HG02885 (cell line): ENCODE measurements around the gene SEMA4C.

Source experiments
- ATAC-seq: cut with Tn5 transposase; IDR thresholded peaks from one replicate; pipeline ENCODE4 v1.9.1; 2021; ENCODE audit warnings: mild to moderate bottlenecking; ENCODE audit not compliant: unreplicated experiment, poor library complexity

SEMA4C gene

DNA sequence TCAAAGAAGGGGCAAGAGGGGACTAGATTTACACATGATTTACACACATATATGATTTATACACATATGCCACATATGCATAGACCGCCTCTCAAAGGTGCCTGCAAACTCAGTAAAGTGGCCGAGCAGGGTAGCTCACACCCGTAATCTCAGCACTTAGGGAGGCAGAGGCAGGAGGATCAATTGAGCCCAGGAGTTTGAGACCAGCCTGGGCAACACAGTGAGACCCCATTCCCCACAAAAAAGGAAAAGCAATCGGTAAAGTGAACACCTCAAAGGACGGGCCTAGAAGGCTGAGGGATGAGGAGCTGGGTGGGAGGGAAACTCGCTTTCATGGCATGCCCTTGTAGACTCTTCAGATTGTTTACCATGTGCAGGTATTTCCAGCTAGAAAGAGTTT, 17.2 kb downstream of the SEMA4C start:
- no peak for ATAC-seq

DNA sequence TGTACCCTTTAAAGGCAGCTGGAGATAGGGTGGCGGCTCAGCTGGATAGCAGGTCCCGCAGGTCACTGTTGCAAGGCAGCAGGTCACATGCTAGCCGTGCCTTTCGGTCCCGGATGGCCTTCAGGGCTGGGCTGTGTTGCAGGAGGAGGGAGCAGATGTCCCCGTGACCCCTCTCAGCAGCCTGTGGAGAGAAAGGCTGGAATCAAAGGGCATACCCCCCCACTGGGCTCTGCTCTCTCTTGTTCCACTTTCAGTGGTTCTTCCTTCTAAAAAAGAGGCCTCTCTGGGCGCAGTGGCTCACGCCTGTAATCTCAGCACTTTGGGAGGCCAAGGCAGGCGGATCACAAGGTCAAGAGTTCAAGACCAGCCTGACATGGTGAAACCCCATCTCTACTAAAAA, 21.6 kb downstream of the SEMA4C start:
- no peak for ATAC-seq

DNA sequence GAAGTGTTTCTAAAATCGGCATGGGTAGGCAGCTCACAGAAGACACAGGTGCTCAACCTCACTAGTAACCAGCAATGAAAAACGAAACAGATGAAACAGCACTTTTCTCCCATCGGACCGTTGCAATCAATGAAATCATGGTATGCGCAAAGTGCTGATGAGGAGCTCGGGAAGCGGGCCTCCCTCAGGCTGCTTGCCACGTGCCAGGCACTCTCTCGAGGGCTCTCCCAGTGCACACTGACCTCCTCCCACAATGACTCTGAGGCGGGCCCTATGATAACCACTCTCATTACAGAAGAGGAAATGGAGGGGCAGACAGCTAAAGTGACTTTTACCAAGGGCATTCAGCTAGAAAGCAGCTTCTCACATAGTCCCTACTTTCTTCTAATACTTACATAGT, 22.3 kb downstream of the SEMA4C start:
- ATAC-seq = no peak

DNA sequence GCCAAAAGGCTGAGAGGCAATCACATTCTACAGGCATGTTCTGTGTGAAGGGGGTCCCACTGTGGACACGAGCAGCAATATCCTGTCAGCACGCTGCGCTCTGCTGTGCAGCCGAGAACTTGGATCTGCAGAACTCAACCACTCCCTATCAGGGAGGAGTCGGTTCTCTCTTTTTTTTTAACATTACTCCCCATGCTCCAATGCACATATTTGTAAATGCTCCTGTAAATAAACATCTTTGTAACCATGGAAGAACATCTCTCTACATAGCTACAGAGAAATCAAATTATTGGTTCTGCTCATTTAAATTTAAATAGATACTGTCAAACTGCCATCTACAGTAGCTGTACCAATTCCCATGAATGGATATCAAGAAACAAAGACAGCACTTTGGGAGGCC, 23.1 kb downstream of the SEMA4C start:
- ATAC-seq = no peak

DNA sequence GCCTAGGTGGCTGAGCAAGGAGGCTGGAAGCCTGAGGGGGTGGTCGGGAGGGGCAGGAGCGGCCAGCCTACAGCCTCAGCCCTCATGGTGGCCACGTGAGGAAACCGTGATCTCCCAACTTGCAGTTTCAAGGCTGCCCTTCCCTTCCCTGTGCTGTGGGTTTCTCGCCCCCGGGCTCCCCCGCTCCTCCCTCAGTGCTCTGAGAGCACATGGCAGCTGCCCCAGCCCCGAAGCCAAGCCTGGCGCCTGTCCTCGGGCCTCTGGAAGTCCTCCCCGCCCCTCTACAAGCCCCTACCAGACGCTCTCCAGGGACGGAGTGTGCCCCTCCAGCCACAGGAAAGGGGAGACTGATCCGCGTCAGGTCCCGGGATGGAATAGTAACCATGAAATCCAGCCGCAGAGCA, 25.5 kb downstream of the SEMA4C start:
- no peak for ATAC-seq

DNA sequence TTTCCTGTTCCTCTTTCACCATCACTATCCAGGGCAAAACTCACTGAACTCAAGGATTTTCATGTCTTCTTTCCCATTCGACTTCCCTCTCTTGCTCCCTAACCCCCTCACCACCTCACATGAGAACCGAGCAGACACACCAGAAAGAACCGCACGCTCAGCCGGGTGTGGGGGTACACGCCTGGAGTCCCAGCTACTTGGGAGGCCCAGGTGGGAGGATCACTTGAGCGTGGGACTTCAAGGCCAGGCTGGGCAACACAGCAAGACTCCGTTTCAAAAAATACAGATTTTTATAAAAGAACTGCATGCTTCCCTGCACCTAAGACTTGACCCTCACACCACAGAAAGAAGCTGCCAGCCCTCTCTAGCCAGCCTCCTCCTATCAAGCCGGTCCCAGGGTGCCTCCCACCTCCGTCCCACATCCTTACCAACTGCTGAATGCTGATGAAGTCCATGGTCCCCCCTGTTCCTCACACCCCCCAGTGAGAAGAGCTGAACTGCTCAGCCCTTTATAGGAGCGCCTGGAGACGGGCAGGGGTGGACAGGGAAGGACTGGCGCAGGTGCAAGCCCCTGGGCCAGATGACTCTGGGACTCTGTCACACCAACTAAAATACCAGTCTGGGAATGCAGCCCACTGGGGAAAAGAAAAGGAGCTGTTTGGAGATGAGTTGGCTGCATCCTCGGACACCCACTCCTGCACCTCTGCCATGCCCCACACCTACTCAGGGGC, 26.2 kb downstream of the SEMA4C start, which contains the start of gene ANKRD23:
Gene ANKRD23, minus strand, starts transcription at position 484 of the 731 bp plus-strand sequence. Its CDS starts 29 bp downstream, at position 455.
- no peak for ATAC-seq

DNA sequence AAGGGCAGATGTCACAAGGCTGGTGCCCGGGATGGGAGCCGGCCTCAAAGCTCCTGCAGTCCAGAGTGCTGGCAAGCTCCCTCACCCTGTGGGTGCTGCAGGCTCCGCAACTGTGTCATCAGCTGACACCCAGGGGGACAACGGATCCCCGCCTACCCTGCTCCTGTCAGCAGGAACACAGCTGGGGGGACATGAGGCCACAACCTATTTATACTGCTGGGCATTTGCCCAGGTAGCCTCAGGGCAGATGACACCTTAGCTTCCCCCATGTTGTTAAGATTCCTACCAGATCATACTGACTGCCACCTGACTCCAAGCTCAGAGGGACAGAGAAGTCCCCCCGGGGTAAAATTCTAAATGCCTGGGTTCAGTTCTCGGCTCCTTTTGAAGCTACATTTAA, 27.3 kb downstream of the SEMA4C start:
- ATAC-seq = no peak

DNA sequence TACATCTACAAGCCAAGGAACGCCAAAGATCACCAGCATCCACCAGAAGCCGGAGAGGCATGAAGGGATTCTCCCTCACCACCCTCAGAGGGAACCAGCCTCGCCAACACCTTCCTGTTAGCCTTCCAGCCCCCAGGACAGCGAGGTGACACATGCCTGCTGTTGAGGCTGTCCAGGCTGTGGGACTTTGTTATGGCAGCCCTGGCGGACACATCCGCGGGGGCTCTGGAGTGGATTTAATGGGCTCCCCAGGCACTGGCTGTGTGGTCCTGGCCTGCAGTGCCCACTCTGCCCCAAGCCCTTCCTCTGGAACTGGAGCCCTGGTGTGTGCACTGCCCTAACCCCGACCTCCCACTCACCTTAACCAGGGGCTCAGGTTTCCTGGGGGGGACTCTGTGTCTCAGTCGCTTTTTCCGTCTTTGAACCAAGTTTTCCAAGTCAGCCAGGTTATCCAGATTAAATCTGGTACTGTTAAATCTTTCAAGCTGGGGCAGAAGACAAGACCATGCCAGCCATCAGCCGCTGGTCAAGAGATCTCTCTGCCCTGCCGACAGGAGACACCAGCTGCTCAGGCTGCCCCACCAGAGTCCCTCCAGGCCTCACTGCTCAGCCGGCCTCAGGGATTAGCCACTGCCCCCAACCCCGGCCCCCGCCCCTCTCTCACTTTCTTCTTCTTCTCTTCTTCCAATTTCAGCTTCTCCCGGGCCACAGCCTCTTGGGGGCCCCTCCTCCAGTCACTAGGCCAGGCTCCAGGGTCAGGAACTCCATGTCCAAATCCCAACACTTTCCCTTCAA, 28.0 kb downstream of the SEMA4C start:
- ATAC-seq = no peak

DNA sequence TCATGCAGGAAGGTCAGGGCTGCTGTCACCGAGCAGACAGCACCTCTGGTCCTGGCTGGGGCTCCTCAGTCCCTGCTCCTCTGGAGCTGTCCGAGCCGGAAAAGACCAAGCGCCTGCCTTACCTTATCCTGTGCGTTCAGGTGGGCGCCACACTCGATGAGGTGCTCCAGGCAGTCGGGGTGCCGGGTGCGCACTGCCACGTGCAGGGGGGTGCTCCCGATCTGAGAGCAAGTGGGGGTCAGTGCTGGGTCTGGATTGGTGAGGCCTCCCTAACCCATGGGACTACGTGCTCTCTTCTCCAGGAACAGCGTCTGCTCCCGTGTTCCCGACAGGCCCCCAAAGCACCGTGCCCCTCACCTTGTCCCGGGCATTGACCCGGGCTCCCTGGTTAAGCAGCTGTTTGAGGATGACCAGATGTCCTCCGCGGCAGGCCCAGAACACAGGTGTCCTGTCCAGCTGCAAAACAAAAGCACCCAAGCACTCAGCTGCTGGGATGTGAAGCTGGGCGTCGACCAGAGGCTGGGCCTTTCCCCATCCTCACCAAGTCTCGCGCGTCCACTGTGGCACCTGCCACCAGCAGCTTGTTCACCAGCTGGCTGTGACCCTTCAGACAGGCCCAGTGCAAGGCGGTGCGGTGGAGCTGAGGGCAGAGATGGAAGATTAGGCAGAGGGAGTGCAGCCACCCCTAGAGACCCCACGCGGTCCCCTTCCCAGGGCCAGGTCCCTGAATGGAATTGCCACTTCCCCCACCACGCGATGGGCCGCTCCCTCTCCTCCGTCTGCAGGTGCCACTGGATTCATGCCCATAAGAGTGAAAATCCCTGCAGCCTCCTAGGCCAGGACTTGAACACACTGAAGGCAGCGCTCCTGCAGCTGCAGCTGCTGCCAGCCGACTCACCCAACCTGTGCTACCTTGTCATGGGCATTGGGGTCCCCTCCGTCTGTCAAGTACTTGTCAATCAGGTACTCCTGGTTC, 29.7 kb downstream of the SEMA4C start:
- no peak for ATAC-seq

DNA sequence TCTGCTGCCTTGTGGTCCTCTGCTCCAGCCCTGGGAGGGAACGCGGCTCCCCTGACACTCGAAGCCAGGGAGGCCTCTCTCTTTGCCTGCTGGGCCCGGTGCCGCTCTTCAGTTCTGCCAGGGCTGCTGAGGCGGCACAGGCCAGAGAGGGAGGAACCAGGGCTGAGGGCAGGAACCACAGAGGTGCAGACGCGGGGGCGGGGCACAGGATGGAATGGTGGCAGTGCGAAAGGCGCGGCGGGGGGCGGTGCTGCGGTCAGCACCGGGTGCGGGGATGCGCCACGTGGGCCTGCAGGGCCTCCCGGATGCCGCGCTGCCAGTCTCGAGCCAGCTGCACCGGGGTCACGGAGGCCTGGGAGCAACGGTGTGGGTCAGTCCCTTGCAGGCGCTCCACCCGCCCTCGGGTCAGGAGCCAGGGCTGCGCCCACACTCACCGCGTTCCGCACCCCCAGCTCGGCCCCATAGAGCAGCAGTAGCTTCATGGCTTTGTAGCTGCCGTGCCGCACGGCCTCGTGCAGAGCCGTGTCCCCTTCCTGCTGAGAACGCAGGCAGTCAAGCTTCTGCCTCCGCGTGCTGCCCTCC, 30.5 kb downstream of the SEMA4C start:
- ATAC-seq = no peak

DNA sequence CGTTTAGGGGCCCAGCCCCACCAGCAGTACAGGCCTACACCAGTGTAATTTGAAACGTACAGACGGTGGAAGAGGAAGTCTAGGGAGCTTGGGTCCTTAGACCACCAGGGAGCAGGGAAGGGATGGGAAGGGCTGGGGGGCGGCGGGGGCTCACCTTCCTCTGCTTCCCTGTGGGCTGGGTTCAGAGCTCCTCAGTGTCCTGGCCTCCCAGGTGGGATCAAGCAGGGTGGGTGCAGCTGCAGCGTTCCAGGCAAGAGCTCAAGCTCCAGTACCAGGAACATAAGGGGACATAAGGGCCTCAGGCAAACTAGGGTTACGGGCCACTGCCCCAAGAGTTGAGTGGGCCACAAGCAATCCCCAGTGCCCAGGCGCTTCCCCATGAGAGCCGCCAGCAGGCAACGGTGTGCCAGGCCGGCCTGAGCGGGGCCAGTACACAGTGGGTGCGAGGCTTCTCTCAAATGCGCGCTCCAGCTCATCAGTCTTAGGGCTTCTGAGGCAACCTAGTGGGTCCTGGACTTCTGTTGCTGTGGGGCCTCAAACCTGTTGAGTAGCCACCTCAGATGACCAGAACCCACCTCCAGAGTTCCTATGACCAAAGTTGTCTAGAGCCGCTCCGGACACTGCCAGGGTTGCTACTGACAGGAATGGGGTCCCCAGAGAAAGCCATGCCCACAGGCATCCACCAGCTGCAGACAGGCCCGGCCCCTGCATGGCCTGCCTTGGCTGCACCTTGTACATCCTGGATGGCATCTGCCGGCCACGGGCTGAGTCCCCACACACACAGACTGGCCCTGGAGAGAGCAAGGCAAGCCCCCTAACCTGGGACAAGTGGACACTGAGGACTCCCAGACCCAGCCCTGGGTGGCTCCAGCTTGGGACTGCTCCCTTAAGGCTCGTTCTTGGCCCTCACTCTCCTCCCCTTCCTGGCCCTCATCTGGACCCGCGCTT, 31.3 kb downstream of the SEMA4C start:
- ATAC-seq = no peak

DNA sequence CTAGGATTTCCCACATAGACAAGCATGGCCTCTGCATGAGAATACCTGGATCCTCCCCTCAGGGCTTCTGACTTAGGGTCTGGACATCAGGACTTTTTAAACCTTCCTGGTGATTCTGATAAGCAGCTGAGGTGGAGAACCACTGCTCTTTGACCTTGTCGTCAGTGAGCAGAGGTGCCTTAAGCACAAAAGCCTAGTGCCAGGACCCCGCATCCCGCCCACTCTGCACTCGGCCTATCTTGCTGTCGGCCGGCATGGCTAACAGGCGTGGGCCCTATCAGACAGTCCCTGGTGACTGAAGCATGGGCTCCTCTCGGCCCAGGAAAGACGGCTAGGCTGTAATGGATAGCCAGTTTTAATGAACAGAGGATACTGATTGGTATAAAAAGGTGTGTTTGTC, 32.3 kb downstream of the SEMA4C start:
- ATAC-seq = no peak

DNA sequence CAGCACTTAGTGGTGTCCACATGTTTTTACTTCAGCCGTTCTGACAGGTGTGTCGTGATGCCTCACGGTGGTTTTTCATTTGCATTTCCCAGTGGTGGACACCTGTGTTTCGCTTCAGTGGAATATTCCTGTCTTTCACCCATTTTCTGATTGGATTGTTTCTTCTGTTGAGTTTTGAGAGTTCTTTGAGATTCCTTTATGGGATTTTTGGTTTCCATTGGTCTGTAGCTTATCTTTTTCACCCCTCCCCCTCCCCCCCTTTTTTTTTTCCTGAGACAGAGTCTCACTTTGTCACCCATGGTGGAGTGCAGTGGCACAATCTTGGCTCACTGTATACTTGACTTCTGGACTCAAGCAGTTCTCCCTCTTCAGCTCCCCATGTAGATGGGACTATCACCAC, 34.0 kb downstream of the SEMA4C start:
- ATAC-seq = no peak

DNA sequence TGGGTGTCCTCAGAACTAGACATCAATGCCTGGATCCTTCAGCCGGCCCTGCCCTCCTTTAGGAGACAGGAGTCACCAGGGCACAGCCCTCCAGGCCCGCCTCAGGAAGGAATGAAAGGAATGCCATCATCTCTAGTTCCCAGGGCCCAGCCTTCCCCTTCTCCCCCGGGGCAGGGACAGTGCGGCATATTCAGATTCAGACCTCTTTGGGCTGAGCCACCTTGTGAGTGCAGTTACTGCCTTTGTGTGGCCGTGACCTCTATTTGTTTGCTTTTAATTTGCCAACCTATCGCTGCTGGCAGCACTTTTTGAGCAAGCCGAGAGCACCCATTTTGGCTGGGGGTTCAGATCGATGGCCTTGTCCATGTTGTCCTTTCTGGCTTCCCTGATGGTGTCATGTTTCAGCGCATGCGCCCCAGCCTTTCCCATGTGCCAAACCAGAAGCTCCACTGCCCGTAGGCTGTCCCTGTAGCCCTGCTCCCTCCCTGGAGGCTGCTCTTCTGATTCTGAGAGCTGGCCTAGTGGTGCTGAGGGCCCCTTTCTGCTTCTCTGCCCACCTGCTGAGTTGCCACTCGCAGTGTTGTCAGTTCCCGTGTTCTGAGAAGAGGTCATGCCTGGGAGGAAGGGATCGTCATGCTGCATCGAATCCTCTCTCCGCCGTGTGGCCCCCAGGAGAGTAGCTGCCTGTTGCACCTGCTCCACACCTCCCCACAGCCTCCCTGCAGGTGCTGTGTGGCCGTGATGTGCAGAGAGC, 36.9 kb downstream of the SEMA4C start:
- no peak for ATAC-seq

DNA sequence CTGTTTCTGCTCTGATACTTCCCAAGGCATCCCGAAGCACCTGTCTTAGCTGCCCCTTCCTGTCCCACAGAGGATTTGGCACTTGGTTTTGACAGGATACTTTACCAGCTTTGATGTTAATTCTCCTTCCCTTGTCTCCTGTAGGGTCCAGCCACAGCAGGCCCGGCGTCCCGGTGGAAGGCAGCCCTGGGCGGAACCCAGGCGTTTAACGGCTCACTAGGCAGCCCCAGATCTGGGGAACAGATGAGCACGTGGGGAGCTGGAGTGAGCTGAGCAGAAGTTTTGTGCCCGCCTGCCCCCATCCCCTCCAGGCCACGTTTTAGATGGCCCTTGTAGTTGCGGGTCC, 37.5 kb downstream of the SEMA4C start:
- ATAC-seq = no peak

DNA sequence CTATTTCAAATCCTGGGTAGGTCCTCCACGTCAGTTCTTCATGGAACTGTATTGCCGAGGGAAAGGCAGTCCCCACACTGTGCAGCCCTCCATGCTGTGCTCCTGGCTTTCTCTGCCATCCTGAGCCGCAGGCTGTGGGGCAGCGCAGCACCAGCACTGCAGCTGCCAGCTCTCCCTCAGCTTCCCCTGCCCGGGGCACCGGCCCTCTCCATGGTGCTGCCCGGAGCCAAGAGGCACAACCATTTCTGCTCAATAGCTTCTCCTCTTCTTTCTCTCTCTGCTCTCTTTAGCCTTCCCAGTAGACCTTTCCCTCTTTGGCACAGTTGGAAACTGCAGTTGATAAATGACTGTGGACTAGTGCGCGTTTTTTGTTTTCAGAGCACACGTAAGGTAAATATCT, 38.2 kb downstream of the SEMA4C start:
- ATAC-seq = no peak

DNA sequence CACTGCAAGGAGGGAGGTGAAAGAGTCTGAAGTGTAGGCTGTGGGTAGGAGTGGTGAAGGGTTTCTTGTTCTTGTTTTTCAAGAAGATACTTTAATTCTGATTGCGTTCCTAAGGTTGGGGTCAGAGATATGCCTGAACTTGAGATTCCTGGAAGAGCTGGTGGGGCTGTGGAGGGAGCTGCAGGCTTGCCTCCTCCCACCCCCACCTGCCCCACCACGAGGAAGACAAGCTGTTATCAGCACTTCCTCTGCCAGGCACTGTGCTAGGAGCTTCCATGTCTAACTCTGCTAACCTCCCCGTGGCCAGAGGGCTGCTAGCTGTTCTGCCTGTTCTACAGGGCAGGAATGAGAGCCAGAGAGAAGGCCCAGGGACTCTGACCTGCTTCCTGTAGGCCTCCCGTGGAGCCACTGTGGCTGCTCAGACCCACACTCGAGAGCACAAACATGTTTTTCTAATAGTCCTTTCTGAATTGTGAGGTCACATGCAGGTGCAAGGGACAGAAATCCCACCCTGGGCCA, 39.8 kb downstream of the SEMA4C start:
- no peak for ATAC-seq

DNA sequence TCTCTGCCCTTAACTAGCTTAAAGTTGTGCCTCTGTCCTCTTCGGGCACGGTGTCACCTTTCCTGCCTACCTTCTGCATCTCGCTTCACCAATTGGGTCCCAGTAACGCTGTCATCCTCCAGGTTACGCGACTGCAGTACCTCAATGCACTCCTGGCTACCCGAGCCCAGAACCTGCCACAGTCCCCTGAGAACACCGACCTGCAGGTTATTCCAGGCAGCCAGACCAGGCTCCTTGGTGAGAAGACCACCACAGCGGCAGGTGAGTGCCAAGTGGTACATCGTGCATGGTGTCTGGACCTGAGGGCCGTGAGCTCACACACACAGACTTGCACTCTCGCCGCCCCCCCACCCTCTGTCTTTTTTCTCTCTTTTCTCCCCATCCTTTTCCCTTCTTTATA, 41.0 kb downstream of the SEMA4C start:
- no peak for ATAC-seq
